Rectal smooth muscle tissue (tissue), 1 donor: ENCODE results near the gene SV2B.

Experiments
- H3K27ac ChIP-seq: one replicate; pipeline ENCODE4 v1.7.0; 2013; ENCODE audit warnings: low read depth, low read length, inconsistent platforms
- H3K27me3 ChIP-seq: one replicate; pipeline ENCODE4 v1.7.0; 2013; ENCODE audit warnings: low read length; ENCODE audit not compliant: control insufficient read depth, insufficient read depth
- H3K36me3 ChIP-seq: one replicate; pipeline ENCODE4 v1.7.0; 2013; ENCODE audit warnings: low read length; ENCODE audit not compliant: control insufficient read depth, insufficient read depth
- H3K4me1 ChIP-seq: one replicate; pipeline ENCODE4 v1.7.0; 2013; ENCODE audit warnings: low read length; ENCODE audit not compliant: control insufficient read depth, insufficient read depth
- H3K4me3 ChIP-seq: one replicate; pipeline ENCODE4 v1.7.0; 2013; ENCODE audit warnings: low read length
- H3K9ac ChIP-seq: one replicate; pipeline ENCODE4 v1.7.0; 2013; ENCODE audit warnings: low read length

Gene SV2B

DNA sequence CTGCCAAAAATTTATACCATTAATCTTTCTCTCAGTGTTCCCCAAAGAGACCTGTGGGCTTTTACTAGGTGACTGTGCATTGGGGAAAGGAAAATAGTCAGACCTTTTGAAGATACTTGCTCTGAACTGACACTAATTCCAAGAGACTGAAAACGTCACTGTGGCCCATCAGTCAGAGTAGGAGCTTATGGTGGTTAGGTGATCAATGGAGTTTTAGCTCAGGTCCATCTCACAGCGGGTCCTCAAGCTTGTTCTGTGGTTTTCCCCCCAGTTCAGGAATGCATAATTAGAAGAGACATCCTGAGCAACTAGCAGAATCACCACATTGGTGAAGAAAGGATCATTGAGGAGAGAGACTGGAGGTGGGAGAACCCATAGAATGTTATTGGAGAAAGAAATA lies 134.7 kb downstream of the SV2B start:
- Histone ChIP-seq H3K4me1 (no peaks in the 10 kb centered on the region), H3K27me3 (no peaks in the 10 kb centered on the region), H3K27ac (no peak overlapping the region)

DNA sequence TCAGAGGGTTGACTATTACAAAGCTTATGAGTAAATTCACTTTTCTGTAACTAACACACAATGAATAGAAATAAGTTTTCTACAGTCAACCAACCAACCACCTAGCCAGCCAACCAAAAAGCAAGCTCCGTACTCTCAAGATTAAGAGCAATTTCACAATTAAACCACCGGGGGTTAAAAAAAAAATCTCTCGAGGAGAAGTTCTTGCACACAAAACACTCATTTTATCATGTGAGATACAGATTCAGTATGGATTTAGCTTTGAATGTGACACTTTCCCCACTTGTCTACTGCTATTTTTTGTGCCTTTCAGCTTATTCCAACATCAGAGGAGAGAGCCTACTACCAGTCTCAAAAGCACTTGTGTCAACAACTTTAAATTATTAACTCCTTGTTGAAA lies 135.3 kb downstream of the SV2B start:
- Histone ChIP-seq H3K4me1 (no peaks in the 10 kb centered on the region), H3K4me3 (no peak overlapping the region), H3K36me3 (no peaks in the 10 kb centered on the region), H3K27me3 (no peaks in the 10 kb centered on the region), H3K27ac (no peak overlapping the region), H3K9ac (no peak overlapping the region)

More for the DNA sequence above, 134.7 kb downstream of the SV2B start:
- no peaks in the 10 kb centered on the region for H3K36me3 ChIP-seq
- no peak overlapping the region for H3K9ac ChIP-seq
- H3K4me3 ChIP-seq: no peak overlapping the region

DNA sequence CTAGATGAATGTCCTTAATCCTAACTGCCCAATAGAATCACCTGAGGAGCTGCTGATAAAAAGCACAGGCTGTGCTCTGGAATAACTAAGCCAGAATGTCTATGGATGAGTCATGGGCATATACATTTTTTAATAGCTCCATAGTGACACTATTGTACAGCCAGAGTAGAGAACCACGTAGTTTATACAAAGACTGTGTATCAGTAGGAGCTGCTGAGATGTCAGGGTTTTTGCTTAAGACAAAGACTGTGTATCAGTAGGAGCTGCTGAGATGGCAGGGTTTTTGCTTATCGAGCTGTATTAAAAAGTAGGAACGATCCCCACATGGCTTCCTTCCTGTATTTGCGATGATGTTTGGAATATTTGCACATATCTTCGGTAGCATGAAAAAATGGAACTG lies 137.4 kb downstream of the SV2B start:
- no peaks in the 10 kb centered on the region for H3K4me1 ChIP-seq
- no peak overlapping the region for H3K27ac ChIP-seq
- no peaks in the 10 kb centered on the region for H3K36me3 ChIP-seq
- no peak overlapping the region for H3K9ac ChIP-seq
- H3K4me3 ChIP-seq: no peak overlapping the region
- peaks cover 4% of the 10 kb centered on the region for H3K27me3 ChIP-seq

DNA sequence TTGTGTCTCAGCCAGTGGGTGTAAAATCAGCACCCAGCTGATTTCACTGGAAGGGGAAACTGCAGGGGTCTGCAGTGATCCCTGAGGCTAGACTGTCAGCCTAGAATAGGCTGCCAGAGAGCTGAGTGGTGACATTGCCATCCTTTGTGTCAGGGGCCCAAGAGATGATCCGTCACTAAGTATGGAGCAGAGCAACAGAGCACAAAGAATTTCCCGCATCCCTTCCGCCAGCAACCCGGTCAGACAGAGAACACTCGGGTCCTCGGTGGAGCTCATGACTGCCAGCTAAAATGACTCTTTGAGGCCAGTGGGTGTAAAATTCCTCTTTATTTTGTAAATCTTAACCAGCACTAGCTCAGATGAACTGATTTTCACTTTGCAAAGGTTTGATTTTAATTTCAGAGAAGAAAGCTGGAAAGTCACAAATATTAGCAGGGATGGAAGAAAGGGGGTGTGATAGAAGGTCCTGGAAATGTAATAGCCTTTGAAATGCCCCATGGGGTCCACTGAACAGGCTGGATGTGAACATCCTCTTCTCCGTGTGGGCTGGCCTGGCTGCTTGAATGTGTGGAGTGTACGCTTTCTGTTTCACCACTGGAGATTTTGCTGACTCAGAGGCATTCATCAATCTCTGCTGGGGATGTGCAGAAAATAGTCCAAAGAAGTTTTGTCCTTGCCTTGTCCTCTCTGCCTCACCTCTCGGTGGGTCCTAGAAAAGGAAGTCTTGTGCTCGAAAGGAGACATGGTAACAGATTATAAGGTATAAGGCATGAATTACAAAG lies 138.8 kb downstream of the SV2B start:
- Histone ChIP-seq H3K27ac (no peak overlapping the region), H3K9ac (no peak overlapping the region), H3K4me3 (no peak overlapping the region), H3K4me1 (no peaks in the 10 kb centered on the region), H3K36me3 (no peaks in the 10 kb centered on the region), H3K27me3 (peaks cover 4% of the 10 kb centered on the region)

DNA sequence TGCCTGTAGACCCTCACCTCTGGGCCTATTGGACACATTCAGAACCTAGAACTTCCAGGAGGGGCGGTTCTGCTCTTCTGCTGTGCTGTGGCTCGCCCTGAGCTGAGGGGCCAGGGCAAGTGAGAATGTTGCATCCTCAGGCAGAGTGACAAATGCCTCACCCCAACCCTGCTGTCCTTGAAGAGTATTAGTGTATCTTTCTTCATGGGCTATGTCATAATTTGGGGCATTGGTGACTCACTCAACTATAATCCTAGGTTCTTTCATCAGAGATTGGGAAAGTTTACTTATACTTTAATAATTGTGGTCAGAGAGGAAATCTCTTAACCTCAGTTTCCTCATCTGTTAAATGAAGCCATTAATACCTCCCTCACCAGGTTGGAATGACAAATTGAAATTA lies 143.8 kb downstream of the SV2B start:
- H3K4me3 ChIP-seq: no peak overlapping the region
- H3K4me1 ChIP-seq: no peaks in the 10 kb centered on the region
- no peak overlapping the region for H3K27ac ChIP-seq
- peaks cover 4% of the 10 kb centered on the region for H3K27me3 ChIP-seq
- no peaks in the 10 kb centered on the region for H3K36me3 ChIP-seq
- no peak overlapping the region for H3K9ac ChIP-seq

DNA sequence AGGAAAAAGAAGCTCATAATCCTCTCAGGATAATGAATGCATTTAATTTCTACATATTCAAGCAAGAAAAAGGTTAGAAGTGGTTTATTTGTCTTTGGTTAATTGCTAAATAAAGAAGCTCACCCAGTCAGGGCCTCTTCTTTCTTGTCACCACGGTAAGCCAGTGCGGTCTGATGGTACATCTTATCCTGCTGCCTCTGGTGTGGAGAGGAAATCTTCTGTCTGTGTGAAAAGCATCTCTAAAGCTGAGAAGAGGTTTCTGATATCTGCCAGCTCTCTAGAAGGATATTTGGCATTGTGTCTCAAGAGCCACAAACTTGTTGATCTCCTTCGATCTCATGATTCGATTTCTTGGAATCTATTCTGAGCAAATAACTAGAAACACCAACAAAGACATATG lies 144.9 kb downstream of the SV2B start:
- Histone ChIP-seq H3K4me3 (no peak overlapping the region), H3K27me3 (peaks cover 4% of the 10 kb centered on the region), H3K9ac (no peak overlapping the region), H3K36me3 (no peaks in the 10 kb centered on the region), H3K4me1 (no peaks in the 10 kb centered on the region), H3K27ac (no peak overlapping the region)

DNA sequence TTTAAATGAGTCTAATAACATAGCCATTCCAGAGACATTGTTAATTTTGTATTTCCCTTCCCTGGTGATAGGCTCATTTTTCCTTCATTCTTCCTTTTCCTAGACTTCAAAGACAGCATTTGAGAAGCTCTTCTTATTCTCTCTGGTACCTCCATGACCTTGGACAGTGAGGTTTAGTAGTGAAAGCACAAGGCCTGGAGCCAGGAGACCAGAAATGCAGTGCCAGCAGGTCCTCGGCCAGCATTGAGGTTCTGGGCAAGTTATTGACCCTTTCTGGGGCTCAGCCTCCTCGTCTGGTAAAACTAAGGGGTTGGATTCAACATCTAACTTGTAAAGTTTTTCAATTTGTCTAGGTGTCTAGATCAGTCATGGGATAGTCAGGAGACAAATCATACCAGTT lies 146.9 kb downstream of the SV2B start:
- H3K4me1 ChIP-seq: no peaks in the 10 kb centered on the region
- no peak overlapping the region for H3K4me3 ChIP-seq
- H3K27me3 ChIP-seq: no peaks in the 10 kb centered on the region
- no peaks in the 10 kb centered on the region for H3K36me3 ChIP-seq
- H3K9ac ChIP-seq: no peak overlapping the region
- H3K27ac ChIP-seq: no peak overlapping the region

DNA sequence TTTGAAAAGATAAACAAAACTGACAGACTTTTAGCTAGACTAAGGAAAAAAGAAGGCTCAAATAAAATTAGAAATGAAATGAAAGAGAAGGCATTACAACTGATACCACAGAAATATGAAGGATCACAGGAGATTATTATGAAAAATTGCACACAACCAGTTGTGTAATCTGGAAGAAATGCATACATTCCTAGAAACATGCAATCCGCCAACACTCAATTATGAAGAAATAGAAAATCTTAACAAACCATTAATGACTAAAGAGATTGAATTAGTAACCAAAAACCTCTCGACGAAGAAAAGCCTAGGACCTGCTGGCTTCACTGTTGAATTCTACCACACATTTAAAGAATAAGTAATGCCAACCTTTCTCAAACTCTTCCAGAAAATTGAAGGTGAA lies 149.5 kb downstream of the SV2B start:
- Histone ChIP-seq H3K4me1 (no peaks in the 10 kb centered on the region), H3K9ac (no peak overlapping the region), H3K27ac (no peak overlapping the region), H3K4me3 (no peak overlapping the region), H3K27me3 (no peaks in the 10 kb centered on the region), H3K36me3 (no peaks in the 10 kb centered on the region)

DNA sequence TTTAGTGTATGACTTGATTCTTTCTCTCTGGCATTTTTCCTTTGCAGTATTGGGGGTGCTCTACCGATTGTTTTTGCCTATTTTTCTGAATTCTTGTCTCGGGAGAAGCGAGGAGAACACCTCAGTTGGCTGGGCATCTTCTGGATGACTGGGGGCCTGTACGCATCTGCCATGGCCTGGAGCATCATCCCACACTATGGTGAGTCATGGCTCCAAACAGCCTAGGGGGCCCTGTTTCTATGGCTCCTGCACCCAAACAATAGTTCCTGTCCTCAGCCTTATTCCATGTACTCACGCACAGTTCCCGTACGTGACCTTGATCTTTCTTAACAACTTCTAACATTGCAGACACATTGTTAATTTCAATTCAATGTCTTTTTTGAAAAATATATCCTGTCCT lies 152.3 kb downstream of the SV2B start:
- Histone ChIP-seq H3K4me1 (no peaks in the 10 kb centered on the region), H3K9ac (no peak overlapping the region), H3K27ac (no peak overlapping the region), H3K4me3 (no peak overlapping the region), H3K36me3 (no peaks in the 10 kb centered on the region), H3K27me3 (no peaks in the 10 kb centered on the region)

DNA sequence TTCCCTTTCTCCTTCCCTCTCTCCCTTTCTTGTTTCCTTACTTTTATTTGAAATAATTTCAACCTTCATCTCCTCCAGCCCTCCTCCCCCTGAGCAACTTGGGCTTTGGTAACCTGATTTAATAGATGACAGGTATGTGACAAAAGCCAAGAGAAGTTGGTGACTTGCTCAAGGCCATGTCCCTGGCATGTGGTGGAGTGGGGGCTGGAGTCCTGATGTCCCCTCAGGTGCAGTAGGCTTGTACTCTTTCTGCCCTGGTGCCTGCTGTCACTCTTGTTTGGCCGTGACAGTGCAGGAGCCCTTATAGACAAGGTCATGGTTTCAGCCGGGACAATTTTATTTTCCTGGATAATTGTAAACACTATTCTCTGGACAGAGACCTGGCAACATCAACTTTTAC lies 152.7 kb downstream of the SV2B start:
- Histone ChIP-seq H3K36me3 (no peaks in the 10 kb centered on the region), H3K27ac (no peak overlapping the region), H3K27me3 (no peaks in the 10 kb centered on the region), H3K4me3 (no peak overlapping the region), H3K9ac (no peak overlapping the region), H3K4me1 (no peaks in the 10 kb centered on the region)

DNA sequence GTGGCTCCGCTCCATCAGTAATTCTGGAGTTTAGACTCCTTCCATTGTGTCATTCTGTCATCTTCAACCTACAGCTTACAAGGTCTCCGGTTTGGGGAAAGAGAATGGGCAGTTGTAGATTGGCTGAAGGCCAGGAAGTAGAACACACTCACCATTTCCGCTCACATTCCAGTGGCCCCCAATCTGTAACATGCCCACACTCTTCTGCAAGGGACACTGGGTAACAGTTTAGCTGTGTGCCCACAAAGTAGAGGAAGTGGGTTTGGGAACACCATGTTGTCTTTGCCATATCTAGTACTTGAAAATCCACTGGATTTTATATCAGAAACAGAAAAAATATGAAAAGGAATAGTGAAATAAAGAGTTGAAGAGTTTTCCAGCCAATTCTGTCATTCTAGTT lies 153.5 kb downstream of the SV2B start:
- no peak overlapping the region for H3K27ac ChIP-seq
- H3K36me3 ChIP-seq: no peaks in the 10 kb centered on the region
- H3K9ac ChIP-seq: no peak overlapping the region
- H3K4me3 ChIP-seq: no peak overlapping the region
- H3K4me1 ChIP-seq: no peaks in the 10 kb centered on the region
- no peaks in the 10 kb centered on the region for H3K27me3 ChIP-seq

DNA sequence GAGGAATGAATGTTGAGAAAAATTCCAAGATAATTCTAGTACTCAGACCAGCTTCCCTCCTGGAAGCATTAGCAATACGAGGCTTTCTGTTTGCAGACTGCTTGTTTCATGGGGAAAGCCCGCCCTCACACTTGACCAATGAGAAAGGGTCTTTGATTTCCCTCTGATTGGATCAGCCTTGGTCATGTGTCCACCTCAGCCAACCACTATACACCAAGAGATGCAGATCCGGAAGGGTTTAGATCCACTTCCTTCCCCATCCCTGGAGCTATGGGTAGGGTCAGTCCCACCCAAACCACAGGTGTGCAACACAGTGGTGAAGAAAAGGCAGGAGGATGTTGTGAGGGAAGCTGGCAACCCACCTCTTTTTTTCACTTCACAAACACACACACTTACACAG lies 154.7 kb downstream of the SV2B start:
- H3K27me3 ChIP-seq: no peaks in the 10 kb centered on the region
- no peak overlapping the region for H3K4me3 ChIP-seq
- no peaks in the 10 kb centered on the region for H3K36me3 ChIP-seq
- H3K27ac ChIP-seq: no peak overlapping the region
- no peak overlapping the region for H3K9ac ChIP-seq
- no peaks in the 10 kb centered on the region for H3K4me1 ChIP-seq

DNA sequence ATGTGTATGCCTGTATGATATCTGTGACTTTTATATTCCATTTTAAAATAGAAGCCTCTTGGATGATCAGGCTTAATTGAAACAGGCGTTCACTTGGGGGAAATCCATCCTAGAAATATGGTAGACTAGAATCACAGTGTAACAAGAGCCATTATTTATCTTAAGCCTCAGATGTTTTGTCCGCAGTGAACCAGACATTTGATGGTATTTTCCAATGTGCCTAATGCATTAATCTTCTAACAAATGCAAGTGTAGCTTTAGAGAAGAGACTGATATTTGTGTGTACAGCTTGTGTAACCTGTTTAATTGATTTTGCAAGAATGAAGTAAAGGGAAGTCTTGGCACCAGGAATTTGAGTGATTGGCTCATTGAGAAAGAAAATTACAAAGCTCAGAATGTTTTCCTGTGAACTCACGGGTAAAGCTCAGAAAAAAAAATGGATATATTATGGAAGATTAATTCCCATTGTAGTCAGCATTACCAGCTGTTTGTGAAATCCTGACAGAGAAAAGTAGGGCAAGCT lies 155.7 kb downstream of the SV2B start:
- Histone ChIP-seq H3K4me1 (no peaks in the 10 kb centered on the region), H3K27ac (no peak overlapping the region), H3K27me3 (no peaks in the 10 kb centered on the region), H3K4me3 (no peak overlapping the region), H3K9ac (no peak overlapping the region), H3K36me3 (no peaks in the 10 kb centered on the region)
